Spinal cord (tissue), 10 donors: ENCODE results near the gene MRPL50. TPM values are rescaled to one million over a fixed set of nuclear protein-coding genes. Genes with fewer than 3 reads are reported as not detected.

Experiments
- DNase-seq, 6 donors: peaks; one replicate each; pipeline versions ENCODE4 v3.0.0 to v3.0.0-alpha.2; 2013 to 2015; ENCODE audit warnings: low spot score in 6 of 6, low read depth in 4 of 6
- H3K27ac ChIP-seq: one replicate; pipeline ENCODE4 v1.5.1; 2013; ENCODE audit warnings: low read depth, low read length, control low read depth
- H3K27me3 ChIP-seq: one replicate; pipeline ENCODE4 v1.6.1; 2013; ENCODE audit warnings: low read length; ENCODE audit not compliant: control insufficient read depth, insufficient read depth
- H3K36me3 ChIP-seq: one replicate; pipeline ENCODE4 v1.6.1; 2013; ENCODE audit warnings: low read length; ENCODE audit not compliant: control insufficient read depth, insufficient read depth
- H3K4me1 ChIP-seq: one replicate; pipeline ENCODE4 v1.6.1; 2013; ENCODE audit warnings: low read length; ENCODE audit not compliant: control insufficient read depth, insufficient read depth
- H3K4me3 ChIP-seq: one replicate; pipeline ENCODE4 v1.5.1; 2013; ENCODE audit warnings: low read depth, low read length, control low read depth
- H3K9me3 ChIP-seq: one replicate; pipeline ENCODE4 v1.6.1; 2013; ENCODE audit warnings: low read length; ENCODE audit not compliant: control insufficient read depth, insufficient read depth
- WGBS: methylation state at CpG from one replicate; pipeline ENCODE4 v1.1.5; 2013; ENCODE audit warnings: missing lambda C conversion rate; ENCODE audit not compliant: insufficient coverage; 5-methylcytosine and 5-hydroxymethylcytosine counted together
- long read RNA-seq, 4 donors: transcript quantifications; one replicate each; lab custom pipeline, GENCODE V29; 2026
- polyA plus RNA-seq, 2 donors: library from polyadenylated mRNA; unstranded; fragments of 120-200 nt; gene quantifications; one replicate each; pipeline ENCODE4 v1.2.1, GENCODE V29; 2013; ENCODE audit not compliant: insufficient read length in 2 of 2
- total RNA-seq, 2 donors: library from RNA; depleted of rRNA in 1 of 2; stranded (reverse); fragments of 120-200 nt in 1 of 2; fragments of >200 nt in 1 of 2; gene quantifications; one replicate each; pipeline versions ENCODE4 v1.2.3 to v1.2.4, GENCODE V29; 2013 to 2014
- donor health status: healthy.

The MRPL50 gene
- 10 to 100 TPM; 24.5 to 40.6 TPM for total RNA-seq
- 10 to 100 TPM; 20.2 to 25.1 TPM for polyA plus RNA-seq
- long read RNA-seq, donor 1, transcript MRPL50-201 (2 exons, 3,332 nt): major isoform, 29 of 29 reads
- long read RNA-seq, donor 1, partial matches to known transcripts: 0 of 29 reads
- long read RNA-seq, donor 1, other reads (novel, unspliced or antisense): 0 of 29 reads
- long read RNA-seq, donor 2, transcript MRPL50-201 (2 exons, 3,332 nt): major isoform, 11 of 11 reads
- long read RNA-seq, donor 2, partial matches to known transcripts: 0 of 11 reads
- long read RNA-seq, donor 2, other reads (novel, unspliced or antisense): 0 of 11 reads
- long read RNA-seq, donor 3, transcript MRPL50-201 (2 exons, 3,332 nt): major isoform, 13 of 13 reads
- long read RNA-seq, donor 3, partial matches to known transcripts: 0 of 13 reads
- long read RNA-seq, donor 3, other reads (novel, unspliced or antisense): 0 of 13 reads
- long read RNA-seq, donor 4, transcript MRPL50-201 (2 exons, 3,332 nt): major isoform, 44 of 53 reads
- long read RNA-seq, donor 4, partial matches to known transcripts: 9 of 53 reads
- long read RNA-seq, donor 4, other reads (novel, unspliced or antisense): 0 of 53 reads

DNA sequence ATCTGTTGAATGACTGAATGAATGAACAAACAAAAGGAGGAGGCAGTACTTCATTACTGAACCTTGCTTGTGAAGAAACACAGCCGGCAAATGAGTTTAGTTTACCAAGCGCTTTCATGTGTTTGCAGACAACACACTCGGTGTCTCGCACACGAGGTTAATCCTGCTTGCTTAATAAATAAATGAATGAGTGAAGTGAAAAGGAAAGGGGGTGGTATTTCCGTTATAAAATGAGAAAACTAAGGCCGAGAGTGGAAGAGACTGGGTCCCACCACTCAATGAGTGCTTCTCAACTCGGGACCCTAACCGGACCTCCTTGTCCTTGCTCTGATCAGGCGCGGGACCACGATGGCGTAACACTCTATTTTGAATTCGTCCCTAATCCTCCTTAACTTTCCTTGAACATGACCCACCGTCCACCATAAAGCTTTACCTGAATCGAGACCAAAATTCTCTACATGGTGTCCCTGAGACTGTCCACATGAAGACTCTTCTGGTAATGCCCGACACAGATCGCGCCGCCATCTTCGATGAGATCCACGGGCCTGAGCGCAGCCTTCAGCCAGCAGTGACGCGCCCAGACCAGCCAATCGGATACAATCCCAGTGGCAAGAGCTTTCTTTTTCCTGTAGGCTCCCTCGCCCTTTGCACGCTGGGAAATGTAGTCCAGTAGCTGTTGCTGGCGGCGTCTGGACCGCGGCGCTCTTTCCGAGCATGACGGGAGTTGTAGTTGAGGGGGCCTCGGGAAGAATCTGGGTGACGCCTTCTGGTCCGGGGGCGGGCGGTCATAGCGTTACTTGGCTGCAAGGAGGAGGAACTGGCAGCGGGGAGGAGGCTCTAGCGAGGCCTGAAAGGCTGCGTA lies at the start of gene MRPL50, which contains the start of gene ZNF189:
Gene MRPL50, minus strand, starts transcription at position 551 of the 862 bp plus-strand sequence. Its CDS starts 26 bp downstream, at position 525.
Gene ZNF189, plus strand, starts transcription at position 784 of the 862 bp plus-strand sequence. CDS start 306 bp downstream, outside the sequence.
- Histone ChIP-seq H3K36me3 (peaks cover 11% of the 10 kb centered on the region), H3K27ac (peak within 1 kb of the TSS; percentile 80), H3K9me3 (peaks cover 5% of the 10 kb centered on the region), H3K4me1 (no peaks in the 10 kb centered on the region), H3K4me3 (peak within 1 kb of the TSS; percentile 77), H3K27me3 (no peaks in the 10 kb centered on the region)
- 0% methylated on average over 42 of the region's 44 CpGs for WGBS
- DNase-seq: peak; percentile 94 to 100 (median 98)

- no peaks in the 10 kb centered on the region for H3K27me3 ChIP-seq
- H3K9me3 ChIP-seq: peaks cover 1% of the 10 kb centered on the region
- no peak overlapping the region for H3K4me3 ChIP-seq
- no peak overlapping the region for H3K27ac ChIP-seq
- no peaks in the 10 kb centered on the region for H3K36me3 ChIP-seq
- H3K4me1 ChIP-seq: peaks cover 14% of the 10 kb centered on the region
- no peak for DNase-seq
Observed at GRCh38 chr9:101446732-101447131, 48.3 kb upstream of the MRPL50 start.

DNA sequence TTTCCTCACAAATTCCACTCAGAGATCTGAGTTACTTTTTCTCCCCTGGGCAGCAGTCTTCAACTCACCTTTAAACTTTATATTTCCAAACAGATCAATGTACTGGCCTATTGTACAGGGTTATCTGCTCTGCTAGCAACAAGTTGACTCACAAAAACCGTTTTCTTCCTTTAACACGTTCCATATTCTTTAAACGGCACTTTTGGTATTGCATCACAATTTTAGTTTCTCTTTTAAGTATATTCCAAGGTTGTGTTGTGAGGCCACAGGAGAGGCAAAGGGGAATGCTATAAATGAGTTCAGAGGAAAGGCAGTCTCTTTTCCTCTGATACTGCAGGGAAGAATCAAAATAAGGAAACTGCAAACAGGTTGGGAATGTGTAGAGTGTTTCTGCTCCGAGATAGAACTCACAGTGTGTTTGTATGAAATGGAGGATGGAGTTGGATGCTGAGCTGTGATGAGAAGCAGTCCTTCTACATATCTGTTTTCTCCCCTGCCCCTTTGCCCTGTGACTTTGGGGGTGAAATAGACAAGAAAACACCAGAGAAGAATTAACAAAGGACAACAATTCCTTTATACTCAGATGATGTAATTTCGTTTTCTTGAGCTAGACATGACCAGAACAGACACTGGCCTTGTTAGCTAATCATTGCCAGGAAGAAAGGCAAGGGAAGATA lies 47.1 kb upstream of the MRPL50 start:
- Histone ChIP-seq H3K4me1 (peaks cover 14% of the 10 kb centered on the region), H3K36me3 (no peaks in the 10 kb centered on the region), H3K27me3 (no peaks in the 10 kb centered on the region), H3K4me3 (no peak overlapping the region), H3K27ac (no peak overlapping the region), H3K9me3 (no peaks in the 10 kb centered on the region)
- DNase-seq: peak in 1 of 6 donors; percentile 22
- no CpG with 5 or more reads among the region's 5 CpGs for WGBS

DNA sequence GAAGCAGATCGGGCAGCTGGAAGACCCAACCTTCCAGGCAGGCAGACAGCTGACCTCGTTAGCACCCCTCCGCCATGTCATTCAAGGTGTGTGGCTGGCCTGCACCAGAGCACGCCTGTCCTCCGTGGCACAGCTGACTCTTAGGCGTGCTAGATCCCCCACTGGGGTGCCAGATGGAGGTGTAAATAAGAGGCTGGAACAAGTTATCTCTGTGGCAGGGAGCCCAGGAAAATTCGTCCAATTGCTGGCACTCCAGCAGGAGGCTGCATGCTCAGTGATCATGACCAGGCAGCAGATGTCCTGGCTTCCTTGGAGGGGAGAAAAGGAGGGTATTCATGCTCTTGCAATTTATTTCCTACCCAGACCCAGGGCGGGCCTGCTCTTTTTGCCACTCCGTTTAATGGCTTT lies 45.0 kb upstream of the MRPL50 start:
- H3K4me1 ChIP-seq: peaks cover 7% of the 10 kb centered on the region
- H3K27me3 ChIP-seq: no peaks in the 10 kb centered on the region
- H3K36me3 ChIP-seq: no peaks in the 10 kb centered on the region
- H3K4me3 ChIP-seq: no peak overlapping the region
- H3K9me3 ChIP-seq: no peaks in the 10 kb centered on the region
- peak; percentile 54 to 96 (median 64) for DNase-seq
- 35% methylated on average over 8 of the region's 9 CpGs for WGBS
- H3K27ac ChIP-seq: peak overlapping the region; percentile 33

GRCh38 chr9:101442736-101443135 lies 44.3 kb upstream of the MRPL50 start:
- no peaks in the 10 kb centered on the region for H3K9me3 ChIP-seq
- H3K27me3 ChIP-seq: no peaks in the 10 kb centered on the region
- WGBS: 92% methylated on average over 1 of the region's 3 CpGs
- H3K27ac ChIP-seq: no peak overlapping the region
- no peak for DNase-seq
- no peaks in the 10 kb centered on the region for H3K36me3 ChIP-seq
- H3K4me1 ChIP-seq: peaks cover 6% of the 10 kb centered on the region
- H3K4me3 ChIP-seq: no peak overlapping the region

GRCh38 chr9:101442318-101442717 lies 43.9 kb upstream of the MRPL50 start:
- Histone ChIP-seq H3K9me3 (no peaks in the 10 kb centered on the region), H3K27me3 (no peaks in the 10 kb centered on the region), H3K27ac (no peak overlapping the region), H3K4me1 (peaks cover 6% of the 10 kb centered on the region), H3K36me3 (no peaks in the 10 kb centered on the region), H3K4me3 (no peak overlapping the region)
- no peak for DNase-seq
- WGBS: no CpG with 5 or more reads among the region's 3 CpGs

DNA sequence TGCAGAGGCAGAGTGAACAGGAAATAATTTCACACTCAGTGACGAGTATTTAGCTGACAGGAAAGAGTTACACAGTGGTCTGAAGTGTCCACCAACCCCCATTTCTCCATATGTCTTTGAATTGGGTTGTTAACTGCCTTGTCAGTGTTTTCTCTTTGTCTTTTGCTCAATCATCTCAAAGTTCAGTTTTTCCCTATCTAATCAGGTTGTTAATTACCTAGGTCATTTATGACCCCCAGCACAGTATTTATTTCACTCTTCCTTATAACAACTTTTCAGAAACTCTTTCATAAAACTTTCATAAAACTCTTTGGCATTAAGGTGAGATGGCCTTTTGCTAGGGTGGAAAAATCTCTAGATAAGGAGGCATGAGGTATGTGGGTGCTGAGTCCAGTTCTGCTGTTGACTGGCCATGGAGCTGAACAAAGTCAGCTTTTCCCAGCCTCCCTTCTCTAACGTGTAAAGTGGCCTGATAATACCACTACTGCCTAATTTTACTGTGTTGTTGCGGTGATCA lies 42.4 kb upstream of the MRPL50 start:
- no peaks in the 10 kb centered on the region for H3K9me3 ChIP-seq
- H3K27ac ChIP-seq: no peak overlapping the region
- DNase-seq: no peak
- H3K36me3 ChIP-seq: no peaks in the 10 kb centered on the region
- peaks cover 6% of the 10 kb centered on the region for H3K4me1 ChIP-seq
- WGBS: no CpG with 5 or more reads among the region's 3 CpGs
- no peaks in the 10 kb centered on the region for H3K27me3 ChIP-seq
- H3K4me3 ChIP-seq: no peak overlapping the region

DNA sequence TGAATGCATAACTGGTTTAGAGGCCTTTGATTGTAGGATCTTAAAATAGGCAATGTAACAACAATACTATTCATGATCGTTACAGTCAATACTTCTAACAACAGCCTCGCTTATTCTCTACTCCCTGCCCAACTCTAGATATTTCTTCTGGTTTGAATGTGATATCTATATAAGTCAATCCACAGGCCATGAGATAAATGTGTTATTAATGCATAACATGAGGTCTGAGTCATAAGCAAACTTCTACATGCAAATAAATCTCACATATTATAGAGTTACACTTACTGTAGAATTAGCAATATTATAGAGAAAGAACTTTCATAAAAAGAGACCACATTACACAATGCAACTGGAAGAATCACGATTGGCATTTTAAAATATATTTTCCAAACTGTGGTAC lies 40.1 kb upstream of the MRPL50 start:
- Histone ChIP-seq H3K4me3 (no peak overlapping the region), H3K9me3 (no peaks in the 10 kb centered on the region), H3K4me1 (peaks cover 5% of the 10 kb centered on the region), H3K27me3 (no peaks in the 10 kb centered on the region), H3K36me3 (no peaks in the 10 kb centered on the region), H3K27ac (no peak overlapping the region)
- no peak for DNase-seq
- no CpG with 5 or more reads among the region's 3 CpGs for WGBS

DNA sequence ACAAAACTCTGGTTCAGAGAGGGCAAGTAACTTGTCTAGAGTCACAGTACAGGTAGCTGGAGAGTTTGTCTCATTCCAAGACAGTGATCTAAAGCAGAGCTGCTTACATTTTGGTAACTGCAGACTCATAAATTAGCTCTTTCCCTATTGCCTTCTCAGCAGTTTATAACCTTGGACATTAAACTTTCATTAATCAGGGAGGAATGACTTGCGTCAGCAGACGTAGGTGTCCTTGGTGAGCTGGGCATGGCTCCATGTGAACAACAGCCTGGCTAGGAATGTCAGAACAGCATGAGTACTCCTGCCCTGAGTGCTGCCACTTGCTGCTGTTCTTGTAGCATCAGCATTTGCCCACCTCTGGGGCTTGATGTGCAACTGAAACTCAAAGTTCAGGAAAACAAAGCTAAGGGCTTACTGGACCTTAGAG lies 39.4 kb upstream of the MRPL50 start:
- H3K27me3 ChIP-seq: no peaks in the 10 kb centered on the region
- H3K36me3 ChIP-seq: no peaks in the 10 kb centered on the region
- H3K9me3 ChIP-seq: no peaks in the 10 kb centered on the region
- no peak overlapping the region for H3K4me3 ChIP-seq
- 68% methylated on average over 2 of the region's 2 CpGs for WGBS
- H3K27ac ChIP-seq: no peak overlapping the region
- H3K4me1 ChIP-seq: no peaks in the 10 kb centered on the region
- DNase-seq: peak in 1 of 6 donors; percentile 24
